CD14-positive monocyte (primary cell): ENCODE data around the gene CDC14A. TPM values are rescaled to one million over a fixed set of nuclear protein-coding genes. Genes with fewer than 3 reads are reported as not detected.
A peak's percentile ranks its signal among the peaks of the same experiment; 100 is the strongest.

Experiments used
- DNase-seq, 3 donors: peaks; one replicate each; pipeline ENCODE4 v3.0.0-alpha.2; 2011 to 2022
- H2AFZ ChIP-seq: 2 replicates; pipeline ENCODE4 v1.6.0; 2012; ENCODE audit warnings: mild to moderate bottlenecking, low read depth, low read length, inconsistent platforms; ENCODE audit not compliant: insufficient read depth, poor library complexity, severe bottlenecking
- H3K27ac ChIP-seq, 2 donors: 1 replicate in 1 of 2; 2 replicates in 1 of 2; pipeline ENCODE4 v1.5.1; 2012 to 2013; ENCODE audit warnings: low read length in 2 of 2, control low read depth in 1 of 2, inconsistent platforms in 1 of 2, low read depth in 1 of 2, mild to moderate bottlenecking in 1 of 2
- H3K27me3 ChIP-seq, 2 donors: one replicate each; pipeline versions ENCODE4 v1.6.0 to v1.6.1; 2011 to 2013; ENCODE audit warnings: low read length in 2 of 2; ENCODE audit not compliant: control insufficient read depth in 2 of 2, insufficient read depth in 2 of 2
- H3K36me3 ChIP-seq, 2 donors: replicated peaks in 1 of 2; 1 replicate in 1 of 2; 2 replicates in 1 of 2; pipeline versions ENCODE4 v1.5.1 to v1.6.1; 2012 to 2013; ENCODE audit warnings: low read length in 2 of 2, control low read depth in 1 of 2, inconsistent platforms in 1 of 2, mild to moderate bottlenecking in 1 of 2; ENCODE audit not compliant: insufficient read depth in 2 of 2, control insufficient read depth in 1 of 2
- H3K4me1 ChIP-seq, 2 donors: 1 replicate in 1 of 2; 2 replicates in 1 of 2; pipeline versions ENCODE4 v1.5.1 to v1.6.1; 2012 to 2013; ENCODE audit warnings: low read length in 2 of 2, control low read depth in 1 of 2, inconsistent platforms in 1 of 2, mild to moderate bottlenecking in 1 of 2, moderate library complexity in 1 of 2; ENCODE audit not compliant: insufficient read depth in 2 of 2, control insufficient read depth in 1 of 2
- H3K4me2 ChIP-seq: replicated peaks from 2 replicates; pipeline ENCODE3; 2012; ENCODE audit warnings: low read length, moderate library complexity, mild to moderate bottlenecking; ENCODE audit not compliant: poor library complexity, severe bottlenecking; ENCODE audit errors: extremely low read depth
- H3K4me3 ChIP-seq, 3 experiments: fragments of 200-600 bp in 1 of 3; sonication (generic) in 1 of 3; replicated peaks in 1 of 3; 1 replicate in 2 of 3; 2 replicates in 1 of 3; pipeline ENCODE4 v1.5.1; 2011 to 2013; ENCODE audit warnings: low read length in 3 of 3, mild to moderate bottlenecking in 3 of 3, control low read depth in 2 of 3, low read depth in 2 of 3, inconsistent platforms in 1 of 3, moderate library complexity in 1 of 3
- H3K79me2 ChIP-seq: 2 replicates; pipeline ENCODE4 v1.6.0; 2012; ENCODE audit warnings: mild to moderate bottlenecking, control low read depth, inconsistent platforms, low read length, moderate library complexity; ENCODE audit not compliant: insufficient read depth
- H3K9ac ChIP-seq: 2 replicates; pipeline ENCODE4 v1.6.0; 2017; ENCODE audit warnings: low read length, mild to moderate bottlenecking; ENCODE audit not compliant: insufficient read depth, poor library complexity, severe bottlenecking
- H3K9me3 ChIP-seq, 2 donors: replicated peaks in 1 of 2; 1 replicate in 1 of 2; 2 replicates in 1 of 2; pipeline versions ENCODE4 v1.5.1 to v1.6.1; 2012 to 2013; ENCODE audit warnings: low read length in 2 of 2, control low read depth in 1 of 2; ENCODE audit not compliant: control insufficient read depth in 1 of 2, insufficient read depth in 1 of 2
- H4K20me1 ChIP-seq: 2 replicates; pipeline ENCODE4 v1.6.0; 2012; ENCODE audit warnings: mild to moderate bottlenecking, low read length, control low read depth, moderate library complexity; ENCODE audit not compliant: insufficient read depth
- H3K27ac Mint-ChIP-seq, 7 donors: one replicate each; pipeline ENCODE4 v1.8.0; 2020; ENCODE audit warnings: mild to moderate bottlenecking in 7 of 7, mixed read lengths in 7 of 7, moderate library complexity in 6 of 7, inconsistent platforms in 2 of 7
- H3K27me3 Mint-ChIP-seq, 3 donors: one replicate each; pipeline ENCODE4 v1.8.0; 2021 to 2022; ENCODE audit warnings: low read depth in 3 of 3, mild to moderate bottlenecking in 3 of 3, mixed read lengths in 3 of 3, moderate library complexity in 3 of 3, inconsistent platforms in 1 of 3
- H3K36me3 Mint-ChIP-seq, 2 donors: one replicate each; pipeline ENCODE4 v1.8.0; 2020; ENCODE audit warnings: mixed read lengths in 2 of 2, inconsistent platforms in 1 of 2, mild to moderate bottlenecking in 1 of 2
- H3K4me1 Mint-ChIP-seq: one replicate; pipeline ENCODE4 v1.8.0; 2020; ENCODE audit warnings: mild to moderate bottlenecking, mixed read lengths
- H3K4me3 Mint-ChIP-seq, 2 donors: one replicate each; pipeline ENCODE4 v1.8.0; 2020; ENCODE audit warnings: mild to moderate bottlenecking in 2 of 2, mixed read lengths in 2 of 2, moderate library complexity in 1 of 2
- H3K9me3 Mint-ChIP-seq, 7 donors: one replicate each; pipeline ENCODE4 v1.8.0; 2020 to 2022; ENCODE audit warnings: mixed read lengths in 7 of 7, mild to moderate bottlenecking in 6 of 7, moderate library complexity in 6 of 7, inconsistent platforms in 2 of 7
- WGBS: methylation state at CpG from one replicate; pipeline ENCODE4 v1.1.5; 2013; ENCODE audit warnings: missing lambda C conversion rate; ENCODE audit not compliant: insufficient coverage; 5-methylcytosine and 5-hydroxymethylcytosine counted together
- intact Hi-C, 2 donors: fragments of 100-400 bp; cut with micrococcal nuclease; formaldehyde crosslinking; loops; one replicate each; pipeline versions ENCODE4 v1.15.0 to v1.15.1; 2023
- polyA plus RNA-seq, 3 donors: library from polyadenylated mRNA; depleted of rRNA in 1 of 3; unstranded in 2 of 3; stranded (reverse) in 1 of 3; fragments of 300-500 nt in 2 of 3; fragments of >200 nt in 1 of 3; fragmentation: Illumina TruSeq in 2 of 3; gene quantifications; 1 replicate in 2 of 3; 2 replicates in 1 of 3; pipeline ENCODE4 v1.2.3, GENCODE V29; 2012 to 2021
- TF ChIP-seq, protein P1 (sequence below): fragments of 200-600 bp; IDR thresholded peaks from one replicate; pipeline ENCODE4 v1.8.0; 2022; ENCODE audit warnings: antibody characterized with exemption, mild to moderate bottlenecking

CDC14A gene
- polyA plus RNA-seq, 3 donors = 4.2 to 9.2 (median 6.1) TPM

DNA sequence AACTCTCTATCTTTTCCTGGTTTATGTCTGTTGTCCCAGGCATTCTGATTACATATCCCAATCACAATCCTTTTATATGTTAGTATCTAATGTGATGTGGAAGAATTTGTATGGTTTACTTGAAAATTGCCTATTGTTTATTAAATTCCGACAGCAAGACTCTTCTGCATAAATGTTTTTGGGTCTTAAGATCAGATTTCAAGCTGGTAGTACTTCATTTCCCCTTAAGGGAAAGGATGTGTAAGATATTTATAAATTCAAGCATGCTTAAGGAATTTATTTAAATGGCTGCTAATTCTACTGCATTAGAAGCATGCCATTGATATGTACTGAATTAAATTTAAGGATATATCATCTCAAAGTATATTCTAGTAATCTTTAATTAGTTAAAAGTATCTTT is 165.2 kb downstream of the CDC14A start:
- peaks cover 30% of the 10 kb centered on the region for H3K4me1 Mint-ChIP-seq
- H3K27me3 Mint-ChIP-seq = no peaks in the 10 kb centered on the region
- H3K9me3 Mint-ChIP-seq = no peaks in the 10 kb centered on the region
- peaks cover 24 to 26% of the 10 kb centered on the region in 2 donors for H3K36me3 Mint-ChIP-seq
- no peak overlapping the region for H3K4me3 ChIP-seq
- H3K27ac Mint-ChIP-seq = no peak overlapping the region
- peaks cover 0 to 24% of the 10 kb centered on the region in 2 donors for H3K36me3 ChIP-seq
- no peak overlapping the region for H2AFZ ChIP-seq
- WGBS = no CpG with 5 or more reads among the region's 1 CpG
- H3K9ac ChIP-seq = no peak overlapping the region
- H3K4me1 ChIP-seq = peaks cover 21 to 31% of the 10 kb centered on the region in 2 donors
- H3K79me2 ChIP-seq = peaks cover 5% of the 10 kb centered on the region
- H3K4me3 Mint-ChIP-seq = no peak overlapping the region
- H3K27me3 ChIP-seq = no peaks in the 10 kb centered on the region
- no peaks in the 10 kb centered on the region for H4K20me1 ChIP-seq
- H3K9me3 ChIP-seq = no peaks in the 10 kb centered on the region
- H3K4me2 ChIP-seq = no peak overlapping the region
- H3K27ac ChIP-seq = no peak overlapping the region
- intact Hi-C loops = no loop called here
- no peak for DNase-seq
- TF ChIP-seq, protein P1, sequence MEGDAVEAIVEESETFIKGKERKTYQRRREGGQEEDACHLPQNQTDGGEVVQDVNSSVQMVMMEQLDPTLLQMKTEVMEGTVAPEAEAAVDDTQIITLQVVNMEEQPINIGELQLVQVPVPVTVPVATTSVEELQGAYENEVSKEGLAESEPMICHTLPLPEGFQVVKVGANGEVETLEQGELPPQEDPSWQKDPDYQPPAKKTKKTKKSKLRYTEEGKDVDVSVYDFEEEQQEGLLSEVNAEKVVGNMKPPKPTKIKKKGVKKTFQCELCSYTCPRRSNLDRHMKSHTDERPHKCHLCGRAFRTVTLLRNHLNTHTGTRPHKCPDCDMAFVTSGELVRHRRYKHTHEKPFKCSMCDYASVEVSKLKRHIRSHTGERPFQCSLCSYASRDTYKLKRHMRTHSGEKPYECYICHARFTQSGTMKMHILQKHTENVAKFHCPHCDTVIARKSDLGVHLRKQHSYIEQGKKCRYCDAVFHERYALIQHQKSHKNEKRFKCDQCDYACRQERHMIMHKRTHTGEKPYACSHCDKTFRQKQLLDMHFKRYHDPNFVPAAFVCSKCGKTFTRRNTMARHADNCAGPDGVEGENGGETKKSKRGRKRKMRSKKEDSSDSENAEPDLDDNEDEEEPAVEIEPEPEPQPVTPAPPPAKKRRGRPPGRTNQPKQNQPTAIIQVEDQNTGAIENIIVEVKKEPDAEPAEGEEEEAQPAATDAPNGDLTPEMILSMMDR = no peak

DNA sequence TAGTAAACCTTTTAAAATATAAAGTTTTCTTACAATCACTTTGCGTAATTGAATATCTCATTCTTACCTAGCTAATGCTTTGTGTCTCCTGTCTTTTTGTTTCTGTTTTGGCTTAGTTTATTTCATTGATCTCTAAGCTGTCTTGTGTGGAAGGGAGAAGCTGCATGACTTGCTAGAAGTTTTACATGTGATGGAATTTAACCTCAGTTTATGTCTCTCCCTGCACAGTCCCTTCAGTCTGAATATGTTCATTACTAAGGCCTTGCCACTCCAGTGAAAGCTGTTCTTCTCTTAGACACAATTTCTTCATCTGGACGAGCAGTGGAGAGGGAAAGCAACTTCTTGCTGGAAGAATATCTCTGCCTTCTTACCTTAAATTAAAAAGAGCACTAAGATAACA is 165.7 kb downstream of the CDC14A start:
- Histone ChIP-seq H3K4me1 (peaks cover 26 to 36% of the 10 kb centered on the region in 2 donors), H3K27me3 (no peaks in the 10 kb centered on the region), H3K27ac (no peak overlapping the region), H3K4me2 (no peak overlapping the region), H4K20me1 (no peaks in the 10 kb centered on the region), H3K36me3 (peaks cover 0 to 20% of the 10 kb centered on the region in 2 donors), H3K4me3 (no peak overlapping the region), H3K79me2 (peaks cover 5% of the 10 kb centered on the region), H2AFZ (no peak overlapping the region), H3K9me3 (no peaks in the 10 kb centered on the region), H3K9ac (no peak overlapping the region)
- no peak for DNase-seq
- Mint-ChIP-seq H3K27ac (peak overlapping the region in 1 of 7 donors; percentile 31), H3K4me3 (no peak overlapping the region), H3K36me3 (peaks cover 24 to 26% of the 10 kb centered on the region in 2 donors), H3K4me1 (peaks cover 35% of the 10 kb centered on the region), H3K9me3 (no peaks in the 10 kb centered on the region), H3K27me3 (no peaks in the 10 kb centered on the region)
- TF ChIP-seq, protein P1 = no peak
- intact Hi-C loops = no loop called here
- WGBS = no CpG with 5 or more reads among the region's 2 CpGs
